GM12872 (cell line): ENCODE data around the gene TMEM272.

Experiments
- TF ChIP-seq, protein P1 (sequence below): IDR thresholded peaks from 3 replicates; pipeline ENCODE4 v1.5.1; 2011; ENCODE audit warnings: low read depth, mild to moderate bottlenecking, low read length, moderate library complexity; ENCODE audit not compliant: insufficient read depth

Gene TMEM272

DNA sequence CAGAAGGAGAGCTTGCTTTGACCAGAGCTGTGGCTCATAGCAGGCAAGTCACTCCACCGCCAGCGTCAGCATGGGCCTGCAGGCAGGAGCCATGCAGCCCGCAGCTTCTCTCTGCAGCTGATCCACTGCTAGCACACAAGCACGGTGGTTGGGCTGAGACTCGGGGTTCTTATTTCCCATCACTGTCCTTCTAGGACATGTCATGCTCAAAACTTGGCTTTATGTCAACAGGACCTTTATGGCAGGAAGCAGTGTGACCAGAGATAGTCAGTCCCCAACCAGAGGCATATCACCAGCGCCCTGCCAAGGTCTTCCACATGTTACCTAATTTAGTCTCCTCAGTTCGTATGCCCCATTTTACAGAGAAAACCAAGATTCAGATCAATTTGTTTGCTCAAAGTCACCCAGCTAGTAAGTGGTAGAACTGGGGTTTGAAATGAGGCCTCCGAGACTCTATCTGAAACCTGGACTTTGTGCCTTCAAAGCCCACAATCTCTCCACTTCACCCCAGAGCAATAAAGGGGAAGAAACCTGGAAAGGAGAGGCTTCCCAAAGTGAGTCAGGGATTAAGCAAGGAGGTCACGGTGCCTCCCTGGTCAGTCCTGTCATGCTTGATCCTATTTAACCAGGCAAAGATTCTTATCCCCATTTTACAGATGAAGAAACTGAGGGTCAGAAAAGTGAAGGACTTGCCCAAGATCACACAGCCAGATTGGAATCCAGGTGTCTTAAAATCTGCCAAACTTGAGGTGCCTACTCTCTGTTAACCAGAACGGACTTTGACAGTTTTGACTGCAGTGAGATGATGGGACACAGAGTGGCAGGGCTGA lies 5.1 kb downstream of the TMEM272 start:
- TF ChIP-seq, protein P1, sequence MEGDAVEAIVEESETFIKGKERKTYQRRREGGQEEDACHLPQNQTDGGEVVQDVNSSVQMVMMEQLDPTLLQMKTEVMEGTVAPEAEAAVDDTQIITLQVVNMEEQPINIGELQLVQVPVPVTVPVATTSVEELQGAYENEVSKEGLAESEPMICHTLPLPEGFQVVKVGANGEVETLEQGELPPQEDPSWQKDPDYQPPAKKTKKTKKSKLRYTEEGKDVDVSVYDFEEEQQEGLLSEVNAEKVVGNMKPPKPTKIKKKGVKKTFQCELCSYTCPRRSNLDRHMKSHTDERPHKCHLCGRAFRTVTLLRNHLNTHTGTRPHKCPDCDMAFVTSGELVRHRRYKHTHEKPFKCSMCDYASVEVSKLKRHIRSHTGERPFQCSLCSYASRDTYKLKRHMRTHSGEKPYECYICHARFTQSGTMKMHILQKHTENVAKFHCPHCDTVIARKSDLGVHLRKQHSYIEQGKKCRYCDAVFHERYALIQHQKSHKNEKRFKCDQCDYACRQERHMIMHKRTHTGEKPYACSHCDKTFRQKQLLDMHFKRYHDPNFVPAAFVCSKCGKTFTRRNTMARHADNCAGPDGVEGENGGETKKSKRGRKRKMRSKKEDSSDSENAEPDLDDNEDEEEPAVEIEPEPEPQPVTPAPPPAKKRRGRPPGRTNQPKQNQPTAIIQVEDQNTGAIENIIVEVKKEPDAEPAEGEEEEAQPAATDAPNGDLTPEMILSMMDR, result no peak

DNA sequence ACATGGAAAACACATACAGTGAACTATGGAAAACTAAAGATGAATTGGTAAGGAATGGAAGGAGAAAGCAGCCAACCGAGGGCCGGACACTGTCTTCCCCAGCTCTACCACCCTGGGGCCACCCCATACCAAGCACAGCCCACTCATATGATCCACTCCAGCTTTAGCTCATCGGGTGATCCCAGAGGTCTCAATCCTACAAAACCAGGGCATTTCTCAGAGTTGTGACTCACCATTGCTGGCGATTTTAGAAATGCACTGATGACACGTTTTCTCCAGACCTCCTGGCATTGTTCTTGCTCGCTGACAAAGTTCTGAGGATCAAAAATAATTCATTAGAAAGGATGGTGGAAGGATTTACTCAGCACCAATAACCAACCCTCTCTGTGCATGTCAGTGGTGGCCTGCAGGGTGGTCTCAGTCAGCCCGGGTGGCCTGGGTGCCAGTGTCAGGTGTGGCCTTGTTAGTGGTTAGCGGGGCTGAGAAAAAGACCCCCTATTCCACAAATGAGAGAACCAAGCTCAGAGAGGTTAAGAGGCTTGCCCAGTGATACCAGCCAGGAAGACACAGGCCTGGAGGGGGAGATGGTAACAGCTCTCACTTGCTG lies 6.6 kb downstream of the TMEM272 start:
- TF ChIP-seq, protein P1, result no peak

DNA sequence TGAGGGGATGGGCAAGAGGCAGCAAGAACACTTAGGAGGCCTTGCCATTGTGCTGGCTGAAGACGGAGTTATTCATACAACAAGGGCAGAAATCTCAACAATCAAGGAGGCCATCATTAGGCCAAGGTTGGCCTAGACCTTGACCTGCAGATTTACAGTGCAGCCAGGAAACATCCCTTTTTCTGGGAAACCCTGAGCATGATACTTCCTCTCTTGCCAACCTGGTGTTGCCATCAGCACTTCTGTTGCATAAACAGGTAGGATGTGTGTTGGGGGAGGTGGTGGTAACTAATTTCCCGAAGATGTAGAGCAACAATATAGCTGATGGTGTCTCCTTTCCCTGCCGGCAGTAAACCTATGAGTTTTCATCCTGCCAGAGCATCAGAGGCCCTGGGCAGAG lies 8.0 kb downstream of the TMEM272 start:
- TF ChIP-seq, protein P1, result no peak

DNA sequence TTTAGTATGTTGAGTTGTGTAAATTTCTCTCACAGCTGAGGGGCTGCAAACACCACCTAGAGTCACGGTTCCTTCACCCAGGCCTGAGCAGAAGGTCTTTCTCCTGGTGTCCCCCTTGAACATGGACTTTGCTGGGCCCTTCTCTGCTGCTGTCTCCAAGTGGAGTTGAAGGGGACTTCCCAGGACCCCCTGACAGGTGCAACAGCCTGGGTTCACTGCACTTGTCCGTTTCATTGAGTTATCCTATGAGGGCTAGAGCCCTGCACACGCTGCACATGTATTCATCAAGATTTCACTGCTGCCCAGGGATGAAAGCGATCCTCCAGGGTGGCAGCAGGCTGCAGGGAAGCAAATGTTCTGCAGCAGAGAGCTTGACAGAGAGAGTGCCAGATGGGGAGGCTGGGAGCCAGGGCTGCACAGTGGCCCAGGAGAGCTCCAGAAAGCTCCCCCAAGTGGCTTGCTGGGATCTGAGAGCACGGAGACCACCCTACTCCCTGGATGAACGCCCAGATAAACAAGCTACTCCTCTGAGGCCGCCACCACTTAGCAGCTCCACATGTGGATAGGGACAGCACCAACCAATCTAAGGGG lies 10.3 kb downstream of the TMEM272 start:
- TF ChIP-seq, protein P1, result no peak

DNA sequence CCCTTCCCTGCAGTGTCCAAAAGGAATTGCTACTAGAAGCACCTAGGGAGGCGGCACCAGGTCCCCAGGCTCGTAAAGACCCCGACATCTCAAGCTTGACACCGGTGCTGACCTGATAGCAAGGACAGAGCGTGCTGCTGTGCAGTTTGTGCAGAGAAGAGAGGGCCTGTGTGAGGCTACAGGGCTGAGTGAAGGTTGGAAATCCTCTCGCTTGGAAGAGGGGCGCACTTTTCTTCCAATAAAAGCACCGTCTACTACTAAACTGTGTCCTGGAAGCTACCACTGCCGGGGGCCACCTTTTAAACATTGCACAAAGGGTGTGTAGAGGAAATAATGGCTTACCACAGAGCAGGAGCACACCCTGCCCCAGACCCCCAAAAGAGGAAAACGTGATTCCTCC lies 11.0 kb downstream of the TMEM272 start:
- TF ChIP-seq, protein P1, result no peak

DNA sequence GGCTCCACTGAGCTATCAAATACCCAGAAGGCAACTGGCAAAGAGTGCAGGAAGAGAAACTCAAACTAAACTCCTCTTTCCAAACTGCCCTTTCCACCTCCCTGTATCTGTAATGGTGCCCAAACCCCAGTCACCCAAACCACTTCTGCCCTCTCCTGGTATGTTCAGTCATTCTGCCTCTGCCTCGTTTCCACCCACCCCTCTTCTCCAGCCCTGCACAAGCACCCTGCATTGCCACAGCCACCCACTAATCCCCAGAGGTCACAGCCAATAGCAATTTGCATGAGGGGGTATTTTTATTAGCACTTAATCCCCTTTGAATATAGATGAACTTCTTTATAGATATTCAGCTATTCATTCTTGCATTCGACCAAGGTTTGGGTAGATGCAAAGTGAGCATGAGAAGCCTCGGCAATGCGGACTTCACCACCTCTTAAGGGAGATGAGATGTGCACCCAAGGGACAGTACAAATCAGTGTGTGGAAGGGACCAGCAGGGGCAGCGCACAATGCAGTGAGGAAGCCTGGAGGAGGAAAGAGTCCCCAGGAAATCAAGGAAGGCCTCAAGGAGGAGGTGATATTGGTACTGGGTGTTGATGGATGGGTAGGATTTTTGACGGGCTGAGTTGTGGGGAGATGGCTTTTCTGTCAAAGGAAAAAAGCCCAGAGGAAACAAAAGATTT lies 12.4 kb downstream of the TMEM272 start:
- TF ChIP-seq, protein P1, result peak; percentile 57

DNA sequence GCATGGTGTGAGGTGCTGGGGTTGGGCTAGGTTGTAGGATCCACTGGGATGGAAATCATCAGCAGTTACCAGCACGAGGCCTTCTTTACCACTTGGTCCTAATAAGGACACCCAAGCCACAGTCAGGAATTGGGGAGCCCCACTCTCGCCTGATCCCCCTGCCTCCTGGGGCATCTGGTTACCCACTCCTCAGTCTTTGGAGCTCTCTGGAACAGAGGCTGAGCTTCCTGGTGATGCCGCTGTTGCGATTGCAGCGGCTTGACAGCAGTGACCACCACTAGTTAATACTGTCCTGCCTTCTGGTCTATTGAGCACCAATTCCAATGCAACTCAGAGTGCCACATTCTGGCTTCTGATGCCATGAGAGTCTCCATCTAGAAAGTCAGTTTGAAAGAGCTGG lies 13.5 kb downstream of the TMEM272 start:
- TF ChIP-seq, protein P1, result no peak
